Fibroblast of lung (primary cell): ENCODE results near the gene SLIT3.

ENCODE experiments used
- EZH2 ChIP-seq: IDR thresholded peaks from 2 replicates; pipeline ENCODE4 v1.5.1; 2012; ENCODE audit warnings: low read length, control low read depth, mild to moderate bottlenecking; ENCODE audit errors: missing control alignments
- TF ChIP-seq, protein P1 (sequence below), 2 donors: IDR thresholded peaks in 1 of 2; conservative IDR thresholded peaks in 1 of 2; 1 replicate in 1 of 2; 2 replicates in 1 of 2; pipeline ENCODE4 v1.5.1; 2011 to 2012; ENCODE audit warnings: low read length in 2 of 2, control low read depth in 1 of 2, inconsistent platforms in 1 of 2, low read depth in 1 of 2, mild to moderate bottlenecking in 1 of 2

DNA sequence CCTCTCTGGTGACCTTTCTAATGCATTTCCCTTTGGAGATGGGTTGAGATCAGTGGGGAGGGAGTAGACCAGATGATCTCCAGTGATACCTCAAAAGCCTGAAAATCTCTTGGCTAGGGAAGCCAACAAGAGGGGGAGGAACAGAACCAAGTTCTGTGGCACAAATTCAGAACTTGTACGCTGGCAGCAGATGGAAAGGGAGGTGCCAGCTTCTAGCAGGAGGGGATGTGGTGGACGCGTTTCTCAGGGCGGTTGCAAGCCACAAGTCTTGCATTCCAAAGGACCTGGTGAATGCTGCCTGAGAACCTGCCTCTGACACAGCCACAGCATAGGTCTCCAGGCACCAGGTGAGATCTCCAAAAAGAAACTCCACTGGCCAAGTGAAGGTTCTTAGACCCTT, 13.4 kb downstream of the SLIT3 start:
- TF ChIP-seq, protein P1, sequence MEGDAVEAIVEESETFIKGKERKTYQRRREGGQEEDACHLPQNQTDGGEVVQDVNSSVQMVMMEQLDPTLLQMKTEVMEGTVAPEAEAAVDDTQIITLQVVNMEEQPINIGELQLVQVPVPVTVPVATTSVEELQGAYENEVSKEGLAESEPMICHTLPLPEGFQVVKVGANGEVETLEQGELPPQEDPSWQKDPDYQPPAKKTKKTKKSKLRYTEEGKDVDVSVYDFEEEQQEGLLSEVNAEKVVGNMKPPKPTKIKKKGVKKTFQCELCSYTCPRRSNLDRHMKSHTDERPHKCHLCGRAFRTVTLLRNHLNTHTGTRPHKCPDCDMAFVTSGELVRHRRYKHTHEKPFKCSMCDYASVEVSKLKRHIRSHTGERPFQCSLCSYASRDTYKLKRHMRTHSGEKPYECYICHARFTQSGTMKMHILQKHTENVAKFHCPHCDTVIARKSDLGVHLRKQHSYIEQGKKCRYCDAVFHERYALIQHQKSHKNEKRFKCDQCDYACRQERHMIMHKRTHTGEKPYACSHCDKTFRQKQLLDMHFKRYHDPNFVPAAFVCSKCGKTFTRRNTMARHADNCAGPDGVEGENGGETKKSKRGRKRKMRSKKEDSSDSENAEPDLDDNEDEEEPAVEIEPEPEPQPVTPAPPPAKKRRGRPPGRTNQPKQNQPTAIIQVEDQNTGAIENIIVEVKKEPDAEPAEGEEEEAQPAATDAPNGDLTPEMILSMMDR (conservative IDR thresholded peaks at IDR 0.05 in 1 of 2, IDR thresholded peaks at IDR 0.05 in 1 of 2; ENCODE audit: low read depth in 1 of 2, low read length in 2 of 2): no peak
- TF ChIP-seq EZH2: no peak
